GM18868 (cell line): ENCODE data around the gene DMD.

Experiments used
- ATAC-seq: cut with Tn5 transposase; IDR thresholded peaks from one replicate; pipeline ENCODE4 v1.9.1; 2021; ENCODE audit warnings: mild to moderate bottlenecking, moderate library complexity; ENCODE audit not compliant: unreplicated experiment

The DMD gene

DNA sequence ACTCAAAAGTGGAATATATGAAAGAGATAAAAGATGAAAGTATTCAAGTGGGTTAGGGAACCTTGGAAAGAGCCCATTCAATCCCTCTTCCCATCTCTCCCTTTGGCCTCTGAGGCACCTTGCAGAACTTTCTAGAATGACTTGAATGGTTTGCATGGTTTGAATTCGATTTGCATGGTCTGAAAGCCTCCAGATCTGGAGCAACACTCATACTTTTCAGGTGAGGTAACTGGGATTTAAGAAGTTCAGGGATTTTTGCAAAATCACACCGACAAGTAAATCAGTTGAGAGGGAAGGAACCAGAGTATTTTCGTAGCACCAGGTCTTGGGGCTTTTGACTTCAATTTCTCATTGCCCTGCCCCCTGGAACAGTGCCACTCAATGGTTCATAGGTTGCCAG lies 1663.5 kb downstream of the DMD start:
- ATAC-seq, result no peak

DNA sequence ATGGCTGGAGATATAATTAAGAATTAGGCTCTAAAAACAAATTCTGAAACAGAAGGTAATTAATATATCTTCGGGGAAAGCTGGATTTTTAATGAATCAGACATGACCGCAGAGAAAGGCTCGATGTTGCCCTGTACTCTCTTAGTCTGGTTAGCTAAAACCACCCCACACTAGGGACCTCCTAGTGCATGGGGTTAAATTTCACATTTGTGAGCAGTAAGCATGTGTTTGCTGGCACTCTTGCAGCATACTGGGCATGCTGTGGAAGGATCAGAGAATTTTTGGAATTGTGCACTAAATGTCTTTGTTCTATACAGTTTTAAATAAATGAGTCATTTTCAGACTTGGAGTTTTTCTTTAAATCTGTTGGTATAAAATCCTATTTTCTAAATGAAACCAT lies 1663.9 kb downstream of the DMD start:
- ATAC-seq, result no peak

DNA sequence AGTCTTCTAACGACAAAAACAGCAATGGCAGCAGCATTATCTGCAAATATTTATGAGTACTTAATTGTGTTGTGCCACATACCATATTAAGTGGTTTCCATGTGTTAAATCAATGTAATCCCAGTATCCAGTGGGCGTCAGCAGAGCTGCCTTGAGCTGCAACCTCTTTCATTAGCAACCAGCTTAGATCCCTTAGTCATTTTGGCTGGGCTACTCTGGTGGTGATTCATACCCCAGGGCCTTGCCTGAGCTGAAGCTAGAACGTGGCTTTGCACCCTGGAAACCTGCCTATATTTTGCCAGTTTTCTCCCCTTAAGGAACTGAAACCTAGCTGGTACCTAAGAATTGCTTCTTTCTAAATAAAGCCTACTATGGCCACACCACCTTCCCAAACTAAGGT lies 1665.2 kb downstream of the DMD start:
- ATAC-seq, result no peak

DNA sequence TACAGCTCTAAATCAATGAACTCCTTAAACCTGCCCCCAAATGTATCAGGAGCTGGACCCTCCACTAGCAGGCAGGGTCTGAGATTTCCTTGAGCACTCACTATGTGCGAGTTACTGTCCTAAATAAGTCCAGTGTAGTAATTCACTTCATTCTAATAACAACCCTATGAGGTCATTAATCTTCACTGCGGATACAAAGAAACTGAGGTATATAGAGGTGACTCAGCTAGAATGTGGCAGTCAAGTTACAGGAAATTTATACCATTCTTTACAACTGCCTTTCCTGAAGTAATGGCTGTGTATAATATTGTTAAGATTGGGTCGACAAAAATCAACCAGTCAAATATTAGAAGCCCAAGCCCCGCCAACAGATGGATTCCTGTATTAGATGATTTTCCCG lies 1665.6 kb downstream of the DMD start:
- ATAC-seq, result no peak

DNA sequence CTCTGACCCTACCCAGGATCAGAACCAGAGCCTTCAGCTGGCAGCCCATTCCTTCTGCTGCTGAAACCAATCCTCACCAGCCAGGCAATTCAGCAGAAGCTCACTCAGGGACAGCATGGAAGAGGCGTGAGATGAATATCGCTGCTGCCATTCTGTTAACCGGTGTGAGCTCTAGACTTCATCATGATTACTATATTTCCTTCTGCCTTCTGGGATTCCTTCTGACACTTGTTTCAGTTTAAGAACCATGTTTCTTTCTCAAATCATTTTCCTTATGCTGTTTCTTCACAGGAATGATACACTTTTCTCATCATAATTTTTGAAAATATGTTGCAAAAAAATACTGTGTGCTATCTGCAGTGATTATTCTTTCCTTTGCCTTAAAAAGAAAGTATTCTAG lies 1666.2 kb downstream of the DMD start:
- no peak for ATAC-seq

DNA sequence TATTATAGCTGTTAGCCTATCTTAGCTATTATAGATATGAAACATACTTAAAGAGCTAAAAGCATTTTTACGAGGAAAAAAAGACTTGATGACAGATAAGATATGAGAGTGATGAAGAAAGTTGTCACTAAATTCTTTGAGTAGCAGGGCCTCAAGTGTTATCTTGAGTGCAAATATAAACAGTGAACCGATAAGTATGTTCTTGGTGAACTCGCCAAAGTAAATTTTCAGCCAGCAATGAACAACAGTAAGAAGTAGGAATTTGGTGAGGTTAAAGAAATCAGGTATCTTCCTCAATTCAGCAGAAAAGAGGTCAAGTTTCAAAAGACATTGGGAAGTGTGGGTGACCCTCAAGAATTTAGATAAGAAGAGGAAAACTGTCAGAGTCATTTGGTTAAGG lies 1667.7 kb downstream of the DMD start:
- ATAC-seq, result no peak

DNA sequence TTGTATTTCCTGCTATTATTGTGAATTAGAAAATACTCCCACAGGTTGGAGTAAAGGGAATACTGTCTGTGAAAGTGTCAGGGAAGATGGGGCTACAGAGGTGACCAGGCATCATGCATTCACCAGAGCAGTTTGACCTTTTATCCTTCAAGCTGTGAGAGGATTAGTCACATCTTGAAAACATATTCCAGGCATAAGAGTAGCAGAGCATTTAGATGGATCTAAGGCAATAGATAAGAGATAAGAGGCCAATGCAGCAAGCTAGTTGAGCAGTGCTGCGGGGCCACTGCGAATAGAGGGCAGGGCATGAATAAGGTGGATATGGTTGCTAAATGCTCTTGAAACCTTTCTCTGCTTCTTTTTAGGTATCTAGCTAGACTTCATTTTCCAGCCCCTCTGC lies 1668.8 kb downstream of the DMD start:
- ATAC-seq, result no peak

DNA sequence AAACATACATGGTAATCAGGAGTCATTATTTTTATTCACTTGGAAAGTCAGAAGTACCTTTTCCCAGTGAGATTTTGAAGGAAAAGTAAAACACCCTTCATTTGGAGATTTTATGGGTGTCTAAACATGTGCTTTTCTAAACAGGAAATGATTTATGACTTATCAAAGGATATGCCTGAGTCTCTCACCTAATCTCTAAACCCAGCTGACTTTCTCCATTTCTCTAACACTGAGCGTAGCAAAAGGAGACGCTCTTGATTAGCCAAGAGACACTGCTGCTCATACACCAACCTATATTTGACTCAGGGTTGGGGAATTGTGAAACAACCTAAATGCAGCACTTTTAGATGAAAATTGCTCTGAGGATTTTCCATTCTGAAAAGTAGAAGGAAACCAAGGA lies 1671.0 kb downstream of the DMD start:
- ATAC-seq, result no peak

DNA sequence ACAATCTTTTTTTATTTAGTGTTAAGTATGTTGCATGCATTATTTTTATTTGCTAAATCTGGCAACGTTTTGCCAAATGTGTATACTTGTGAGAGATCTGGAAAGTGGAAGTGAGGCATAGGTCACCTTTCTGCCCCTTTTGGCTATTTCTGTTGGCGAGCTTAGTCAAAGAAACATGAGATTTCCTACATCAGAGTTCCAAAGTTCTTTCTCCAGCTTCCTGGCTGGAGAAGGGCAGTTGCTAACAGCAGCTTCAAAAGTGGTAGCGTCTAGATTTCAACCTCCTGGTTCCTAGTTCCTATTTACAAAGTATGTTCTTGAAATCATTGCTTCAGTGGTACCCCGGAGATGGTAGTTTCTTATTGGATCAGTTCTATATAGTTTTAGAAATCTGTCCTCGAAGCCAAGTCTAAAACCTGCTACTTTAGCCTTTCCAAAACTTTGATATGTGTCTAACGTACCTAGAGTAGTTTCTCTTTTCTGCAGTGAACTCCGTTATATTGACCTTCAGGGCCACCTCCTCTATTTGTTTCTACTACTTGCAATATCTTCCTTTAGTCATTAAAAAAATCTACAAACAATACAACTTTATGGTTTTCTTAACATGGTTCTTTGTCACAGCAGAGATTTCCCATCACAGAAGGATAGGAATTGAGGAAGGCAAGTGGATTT lies 1683.8 kb downstream of the DMD start:
- ATAC-seq, result no peak

DNA sequence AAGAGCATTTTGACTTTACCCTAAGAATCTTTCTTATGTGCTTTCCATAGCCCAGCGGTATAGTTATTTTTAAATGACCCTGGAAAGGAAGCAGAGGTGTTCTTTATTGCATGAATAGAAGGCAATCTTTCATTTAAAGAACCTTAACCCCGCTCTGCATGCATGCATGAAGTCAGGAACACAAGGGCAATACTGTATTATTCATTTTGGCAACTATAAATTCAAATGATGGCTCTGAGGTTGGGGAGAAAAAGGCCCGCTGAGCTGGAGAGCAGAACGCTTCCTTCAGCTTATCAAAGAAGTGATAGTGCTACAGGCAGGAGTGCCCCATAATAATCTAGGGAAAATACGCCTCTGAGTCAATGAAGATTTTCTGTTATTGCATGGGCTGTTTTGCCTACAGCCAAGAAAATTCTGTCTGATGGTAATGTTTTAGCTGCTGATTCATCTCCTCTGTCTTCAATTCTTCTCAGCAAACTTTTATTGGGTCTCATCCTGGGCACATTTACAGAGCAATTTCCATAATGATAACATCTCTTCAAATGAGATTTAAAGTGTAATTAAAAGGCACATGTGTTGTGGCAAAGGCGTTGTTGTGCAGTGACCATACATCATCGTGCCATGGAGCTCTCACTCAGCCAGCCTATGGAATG lies 1687.3 kb downstream of the DMD start:
- no peak for ATAC-seq

DNA sequence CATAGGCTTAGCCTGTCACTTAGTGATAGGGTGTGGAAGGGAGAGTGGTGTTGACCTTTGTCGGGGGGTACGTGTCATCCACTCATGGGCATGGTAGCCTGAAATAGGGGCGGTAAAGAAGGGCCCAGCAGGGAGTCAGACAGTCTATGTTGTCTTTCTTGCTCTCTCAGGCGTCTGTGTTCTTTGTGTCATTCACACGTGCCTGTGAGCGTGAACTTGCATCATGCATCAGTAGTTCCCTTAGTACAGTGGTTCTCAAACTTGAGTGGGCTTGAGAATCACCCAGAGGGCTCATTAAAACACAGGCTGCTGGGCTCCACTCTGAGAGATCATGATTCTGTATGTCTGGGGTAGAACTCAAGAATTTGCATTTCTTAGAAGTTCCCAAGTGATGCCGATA lies 1688.6 kb downstream of the DMD start:
- no peak for ATAC-seq

DNA sequence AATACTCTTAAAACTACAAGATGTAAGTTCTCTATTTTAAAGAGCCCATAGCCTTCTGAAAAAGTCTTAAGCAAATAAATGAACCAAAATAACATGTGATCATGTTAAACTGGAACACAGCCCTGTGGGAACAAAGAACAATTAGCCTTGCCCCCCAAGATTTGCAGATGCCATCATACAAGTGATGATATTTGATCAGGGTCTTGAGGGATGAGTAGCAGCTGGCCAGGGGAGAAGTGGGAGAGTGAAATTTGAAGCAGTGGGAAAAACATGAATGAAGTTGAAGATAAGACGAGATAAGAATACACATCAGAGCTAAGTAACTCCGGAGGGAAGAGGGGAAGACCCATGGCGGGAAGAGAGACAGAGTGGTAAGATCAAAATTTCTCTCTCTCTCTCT lies 1689.4 kb downstream of the DMD start:
- ATAC-seq, result no peak

DNA sequence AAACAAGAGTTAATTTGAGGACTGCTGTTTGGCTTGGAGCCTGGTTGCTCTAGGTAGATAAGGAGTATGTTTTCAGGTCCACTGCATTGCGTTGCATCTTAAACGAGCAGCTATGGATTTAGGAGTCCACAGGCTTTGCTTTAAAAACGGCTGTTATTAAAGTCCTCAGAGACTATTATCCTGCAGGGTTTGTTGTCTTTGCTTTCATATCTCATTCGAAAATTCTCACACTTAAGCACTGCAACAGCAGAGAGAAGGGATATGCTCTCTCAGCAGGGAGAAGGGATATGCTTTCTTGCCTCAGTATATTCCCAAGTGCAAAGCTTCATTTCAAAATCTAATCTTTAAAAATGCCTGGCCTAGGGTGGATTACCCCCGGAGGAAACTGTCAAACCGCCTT lies 1694.8 kb downstream of the DMD start:
- ATAC-seq, result no peak

DNA sequence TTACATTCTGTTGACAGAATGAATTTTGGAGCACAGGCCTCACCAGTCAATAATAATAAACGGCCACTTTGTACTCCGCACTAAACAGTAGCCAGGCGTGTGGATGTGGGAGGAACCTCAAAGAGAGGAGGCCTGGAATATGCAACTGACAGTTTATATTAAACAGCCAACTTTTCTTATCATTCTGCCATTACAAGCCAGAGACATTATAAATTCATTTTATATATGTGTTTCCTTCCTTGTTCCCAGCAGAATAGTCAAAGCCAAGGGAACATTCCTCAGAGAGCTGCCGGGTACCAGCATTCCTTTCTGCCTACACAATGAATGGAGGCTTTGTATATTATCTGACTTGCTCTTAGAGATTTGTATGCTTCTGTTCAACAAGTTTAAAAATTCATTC lies 1703.0 kb downstream of the DMD start:
- ATAC-seq, result no peak

DNA sequence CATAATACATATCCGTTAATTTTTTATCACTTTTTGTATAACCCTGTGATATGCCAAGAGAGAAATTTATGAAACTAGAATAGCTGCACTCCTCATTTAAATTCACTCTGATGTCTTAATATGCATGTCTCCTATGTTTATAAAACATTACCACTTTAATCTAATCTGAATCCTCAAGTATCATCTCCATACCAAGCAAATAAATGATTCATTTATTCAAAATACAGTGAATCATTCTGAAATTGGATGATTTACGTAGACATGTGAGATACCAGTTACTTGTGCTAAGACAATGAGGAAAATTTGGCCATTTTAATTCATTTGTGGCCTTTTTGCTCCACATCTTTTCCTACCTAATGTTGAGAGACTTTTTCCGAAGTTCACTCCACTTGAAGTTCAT lies 1704.4 kb downstream of the DMD start:
- no peak for ATAC-seq

DNA sequence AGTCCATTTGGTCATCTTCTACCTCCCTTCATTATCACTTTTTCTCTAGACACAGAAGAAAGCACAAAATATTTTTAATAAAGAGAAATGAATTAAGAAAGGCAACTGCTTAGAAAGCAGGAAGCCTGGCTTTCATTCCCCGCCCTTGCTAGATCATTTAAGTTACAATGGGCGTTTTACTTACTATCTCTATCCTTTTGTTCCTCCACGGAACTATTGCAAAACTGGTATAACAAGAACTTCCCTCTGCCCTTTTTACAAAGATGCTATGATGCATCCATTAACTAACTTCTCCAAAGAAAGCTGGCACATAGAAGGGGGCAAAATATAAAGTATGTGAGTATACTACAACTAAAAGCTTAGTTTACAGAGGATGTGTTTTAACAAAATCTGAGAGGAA lies 1705.0 kb downstream of the DMD start:
- no peak for ATAC-seq

DNA sequence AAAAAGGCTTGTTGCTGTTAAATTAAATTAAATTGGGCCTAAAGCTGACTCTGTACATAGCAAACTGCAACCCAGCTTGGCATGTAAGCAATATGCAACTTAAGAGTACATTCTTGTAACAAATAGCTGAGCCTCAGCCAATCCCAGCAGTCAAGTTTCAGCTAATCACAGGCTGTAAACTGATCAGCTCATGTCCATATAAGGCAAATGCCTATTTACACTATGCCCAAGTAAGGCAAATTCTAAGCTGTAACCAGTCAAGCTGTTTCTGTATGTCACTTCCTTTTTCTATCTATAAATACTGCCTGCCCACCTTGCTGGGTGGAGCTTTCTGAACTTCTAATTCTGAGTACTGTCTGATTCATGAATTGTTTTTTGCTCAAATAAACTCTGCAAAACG lies 1710.4 kb downstream of the DMD start:
- no peak for ATAC-seq

DNA sequence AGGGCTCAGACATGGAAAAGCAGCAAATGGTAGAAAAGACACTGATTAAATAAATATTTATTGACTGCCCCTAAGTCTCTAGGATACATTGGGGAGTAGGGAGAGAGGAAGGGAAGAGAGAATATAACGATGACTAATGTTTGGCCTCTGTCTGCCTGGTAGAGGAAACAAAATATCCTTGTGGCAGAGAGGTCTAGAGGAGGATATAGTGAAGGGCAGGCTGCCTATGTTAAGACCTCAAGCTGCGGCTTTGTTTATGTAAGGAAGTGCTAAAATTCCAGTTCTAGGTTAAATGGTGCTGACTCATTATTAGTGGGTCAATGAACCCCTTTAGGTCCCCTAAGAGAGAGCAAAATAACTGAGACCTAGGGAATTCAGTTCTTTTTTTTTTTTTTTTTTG lies 1712.2 kb downstream of the DMD start:
- no peak for ATAC-seq

DNA sequence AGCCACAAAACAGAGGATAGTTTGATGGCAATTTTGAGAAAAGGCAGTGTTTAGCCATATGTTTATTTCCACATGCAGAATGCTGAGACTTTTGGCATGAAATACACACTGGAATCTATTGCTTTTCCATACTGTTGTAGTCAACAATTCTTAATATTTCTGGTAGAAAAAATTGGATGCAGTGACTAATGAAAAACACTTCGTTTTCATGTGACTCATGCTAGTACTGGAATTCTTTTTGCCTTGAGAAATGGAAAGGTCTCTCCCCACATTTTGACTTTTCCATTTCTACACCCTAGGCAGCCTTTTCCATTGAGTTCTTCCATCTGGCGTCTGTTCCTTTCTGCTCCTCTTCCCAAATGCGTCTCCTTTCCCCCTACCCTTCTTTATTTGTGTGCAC lies 1714.3 kb downstream of the DMD start:
- no peak for ATAC-seq

DNA sequence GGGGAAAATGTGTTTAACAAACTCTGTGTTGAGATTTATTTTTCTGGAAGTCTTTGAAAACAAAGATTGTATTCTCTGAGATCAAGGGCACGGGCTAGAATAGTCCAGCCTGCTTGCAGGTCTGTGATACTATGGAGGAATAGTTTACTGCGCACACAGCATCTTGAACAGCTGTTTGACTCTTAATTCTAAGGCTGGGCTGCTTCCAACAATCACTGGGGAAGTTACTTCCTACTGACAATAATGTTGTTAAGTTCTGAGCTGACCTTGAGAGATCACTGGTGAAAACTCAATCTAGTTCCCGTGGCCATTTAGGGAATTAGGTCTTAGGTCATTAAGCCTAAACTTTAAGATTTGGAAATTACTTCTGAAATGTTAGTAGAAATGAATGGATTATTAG lies 1723.4 kb downstream of the DMD start:
- ATAC-seq, result no peak

DNA sequence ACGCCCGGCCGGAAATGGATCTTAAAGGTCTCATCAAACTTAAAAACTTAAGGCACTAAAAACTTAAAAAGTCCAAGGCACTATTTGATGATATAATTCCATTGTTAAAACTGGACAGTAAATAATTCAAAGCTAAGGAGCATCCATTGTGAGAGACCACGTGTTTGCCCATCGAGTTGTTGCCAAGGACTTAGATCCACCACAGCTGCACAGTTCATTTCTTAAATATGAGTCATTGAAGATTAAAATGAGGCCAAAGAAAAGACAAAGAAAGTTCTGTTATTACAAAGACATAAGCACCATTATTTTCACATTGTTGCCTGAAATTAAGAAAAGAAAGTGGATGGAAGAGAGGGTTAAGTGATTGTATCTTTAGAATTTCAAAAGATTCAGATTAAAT lies 1728.0 kb downstream of the DMD start:
- no peak for ATAC-seq

DNA sequence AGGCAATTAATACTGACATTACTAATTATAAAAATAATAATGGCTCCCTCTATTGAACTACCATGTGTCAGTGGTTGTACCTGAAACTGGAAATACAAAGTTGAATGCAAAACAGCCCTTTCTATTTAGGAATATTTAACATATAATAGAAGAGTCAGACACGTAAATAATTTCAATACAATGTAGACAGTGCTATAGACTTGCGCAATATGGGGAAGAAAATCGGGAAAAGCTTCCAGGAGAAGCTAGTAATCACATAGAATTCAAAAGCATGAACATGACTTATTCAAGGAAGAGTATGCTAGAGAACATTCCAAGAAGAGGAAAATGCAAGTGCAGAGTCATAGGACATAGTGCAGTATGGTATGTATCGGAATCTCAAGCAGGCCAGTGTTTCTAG lies 1730.7 kb downstream of the DMD start:
- no peak for ATAC-seq

DNA sequence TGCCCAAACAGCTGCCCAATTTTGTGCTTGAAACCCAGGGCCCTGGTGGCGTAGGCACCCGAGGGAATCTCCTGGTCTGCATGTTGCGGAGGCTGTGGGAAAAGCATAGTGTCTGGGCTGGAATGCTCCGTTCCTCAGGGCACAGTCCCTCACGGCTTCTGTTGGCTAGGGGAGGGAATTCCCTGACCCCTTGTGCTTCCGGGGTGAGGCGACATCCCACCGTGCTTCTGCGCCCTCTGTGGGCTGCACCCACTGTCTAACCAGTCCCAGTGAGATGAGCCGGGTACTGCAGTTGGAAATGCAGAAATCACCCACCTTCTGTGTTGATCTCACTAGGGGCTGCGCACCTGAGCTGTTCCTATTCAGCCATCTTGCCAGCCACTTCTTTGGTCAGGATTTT lies 1740.1 kb downstream of the DMD start:
- no peak for ATAC-seq
